Stomach (tissue), 19 donors: ENCODE results near the gene TTK. TPM values are rescaled to one million over a fixed set of nuclear protein-coding genes. Genes with fewer than 3 reads are reported as not detected.

ENCODE experiments used
- DNase-seq, 2 donors: peaks; one replicate each; pipeline versions ENCODE4 v3.0.0 to v3.0.0-alpha.2; 2013 to 2019
- H3K27ac ChIP-seq, 5 donors: fragments of 200-600 bp in 4 of 5; sonication (generic) in 4 of 5; one replicate each; pipeline ENCODE4 v1.5.1; 2013 to 2019; ENCODE audit warnings: mild to moderate bottlenecking in 1 of 5, moderate library complexity in 1 of 5
- H3K27me3 ChIP-seq, 3 donors: fragments of 200-600 bp; sonication (generic); one replicate each; pipeline ENCODE4 v1.5.1; 2017 to 2019; ENCODE audit warnings: mixed run types in 1 of 3
- H3K36me3 ChIP-seq, 4 donors: fragments of 200-600 bp; sonication (generic); 1 replicate in 3 of 4; 2 replicates in 1 of 4; pipeline ENCODE4 v1.5.1; 2016 to 2019
- H3K4me1 ChIP-seq, 4 donors: fragments of 200-600 bp; sonication (generic); one replicate each; pipeline ENCODE4 v1.5.1; 2016 to 2019
- H3K4me3 ChIP-seq, 4 donors: fragments of 200-600 bp; sonication (generic) in 3 of 4; one replicate each; pipeline ENCODE4 v1.5.1; 2016 to 2019; ENCODE audit warnings: mild to moderate bottlenecking in 1 of 4
- H3K9me3 ChIP-seq, 4 donors: fragments of 200-600 bp; sonication (generic); one replicate each; pipeline ENCODE4 v1.5.1; 2016 to 2019
- CTCF ChIP-seq, 7 experiments: fragments of 450-650 bp in 4 of 7; fragments of 200-600 bp in 3 of 7; sonication (generic) in 3 of 7; IDR thresholded peaks; one replicate each; pipeline ENCODE4 v1.5.1; 2016 to 2019; ENCODE audit warnings: antibody characterized with exemption in 7 of 7, control low read depth in 2 of 7, mild to moderate bottlenecking in 1 of 7
- EP300 ChIP-seq: sonication (generic); formaldehyde crosslinking; IDR thresholded peaks from one replicate; pipeline ENCODE4 v1.6.1; 2017; ENCODE audit warnings: antibody characterized with exemption
- POLR2A ChIP-seq, 4 donors: fragments of 450-650 bp; IDR thresholded peaks; one replicate each; pipeline ENCODE4 v1.6.1; 2016; ENCODE audit warnings: antibody characterized with exemption in 4 of 4, control low read depth in 2 of 4, mild to moderate bottlenecking in 1 of 4, moderate library complexity in 1 of 4
- POLR2AphosphoS5 ChIP-seq, 3 donors: sonication (generic); formaldehyde crosslinking; IDR thresholded peaks; one replicate each; pipeline ENCODE4 v1.6.1; 2016; ENCODE audit warnings: antibody characterized with exemption in 3 of 3
- WGBS, 5 donors: extraction: QIAGEN DNeasy Blood & Tissue Kit in 3 of 5; methylation state at CpG; one replicate each; pipeline versions ENCODE4 v1.1.5 to v1.1.7; 2013 to 2018; 5-methylcytosine and 5-hydroxymethylcytosine counted together
- intact Hi-C: fragments of 100-400 bp; cut with DNase I; formaldehyde crosslinking; loops from one replicate; pipeline ENCODE4 v1.15.1; 2023; ENCODE audit warnings: low total_unique reads
- long read RNA-seq, 10 donors: transcript quantifications; one replicate each; lab custom pipeline, GENCODE V29; 2026
- polyA plus RNA-seq, 3 donors: library from polyadenylated mRNA; stranded (reverse); fragments of 200-250 nt; gene quantifications; one replicate each; pipeline ENCODE4 v1.2.3, GENCODE V29; 2013
- total RNA-seq, 5 donors: library from RNA; depleted of rRNA; stranded (reverse); fragments of >200 nt; gene quantifications; one replicate each; pipeline versions ENCODE4 v1.1.0 to v1.2.3, GENCODE V29; 2014 to 2016
- donor health status: healthy with polysubstance abuse.
- donor health status: Bipolar disorder and iron deficiency.
- donor health status: healthy.

TTK gene
- total RNA-seq (10 to 100 TPM in 1 of 5 donors, 1 to 10 TPM in 2, not detected in 2; 7.7 to 22.8 (median 9.2) TPM), polyA plus RNA-seq (1 to 10 TPM; 1.5 to 3.5 (median 2.4) TPM)
- long read RNA-seq, donor 1, result 0 reads
- long read RNA-seq, donor 2, result 0 reads
- long read RNA-seq, donor 3, result 0 reads
- long read RNA-seq, donor 4, partial matches to known transcripts, result 0 of 1 reads
- long read RNA-seq, donor 4, other reads (novel, unspliced or antisense), result 0 of 1 reads
- long read RNA-seq, donor 5, partial matches to known transcripts, result 0 of 1 reads
- long read RNA-seq, donor 5, other reads (novel, unspliced or antisense), result 0 of 1 reads
- long read RNA-seq, donor 6, result 0 reads
- long read RNA-seq, donor 7, partial matches to known transcripts, result 0 of 1 reads
- long read RNA-seq, donor 7, other reads (novel, unspliced or antisense), result 0 of 1 reads
- long read RNA-seq, donor 8, result 0 reads
- long read RNA-seq, donor 9, result 0 reads
- long read RNA-seq, donor 10, partial matches to known transcripts, result 0 of 1 reads
- long read RNA-seq, donor 10, other reads (novel, unspliced or antisense), result 0 of 1 reads

GRCh38 chr6:80004173-80005072 is at the start of gene TTK:
Gene TTK (plus strand): TSS chr6:80004649. CDS start chr6:80005844, 1,195 bp downstream.
- Histone ChIP-seq H3K27me3 (no peaks in the 10 kb centered on the region), H3K4me1 (peaks cover 9 to 20% (median 12%) of the 10 kb centered on the region in 4 donors), H3K4me3 (peak within 1 kb of the TSS; percentile 61 to 90 (median 75)), H3K36me3 (no peaks in the 10 kb centered on the region), H3K9me3 (no peaks in the 10 kb centered on the region), H3K27ac (peak within 1 kb of the TSS; percentile 87 to 94 (median 91))
- TF ChIP-seq POLR2AphosphoS5 (IDR thresholded peaks at IDR 0.05), result peak; percentile 45 to 85 (median 69)
- no peak for TF ChIP-seq CTCF (IDR thresholded peaks at IDR 0.05)
- TF ChIP-seq EP300, result no peak
- TF ChIP-seq POLR2A (IDR thresholded peaks at IDR 0.05), result no peak
- 0 to 1% (median 0%) methylated on average over 52 to 56 of the region's 56 CpGs for WGBS, 5 donors
- peak; percentile 94 to 99 for DNase-seq
- intact Hi-C loops, result no loop called here

GRCh38 chr6:79954849-79955248 is 49.6 kb upstream of the TTK start:
- TF ChIP-seq POLR2A (IDR thresholded peaks at IDR 0.05) (no peak), CTCF (IDR thresholded peaks at IDR 0.05) (no peak), POLR2AphosphoS5 (IDR thresholded peaks at IDR 0.05) (no peak), EP300 (no peak)
- H3K4me1 ChIP-seq, result no peaks in the 10 kb centered on the region
- H3K36me3 ChIP-seq, result no peaks in the 10 kb centered on the region
- no peaks in the 10 kb centered on the region for H3K9me3 ChIP-seq
- no peaks in the 10 kb centered on the region for H3K27me3 ChIP-seq
- intact Hi-C loops, result no loop called here
- no peak for DNase-seq
- H3K27ac ChIP-seq, result no peak overlapping the region
- H3K4me3 ChIP-seq, result no peak overlapping the region

- no peaks in the 10 kb centered on the region for H3K4me1 ChIP-seq
- no peak overlapping the region for H3K4me3 ChIP-seq
- intact Hi-C loops, result no loop called here
- H3K27ac ChIP-seq, result no peak overlapping the region
- WGBS, 5 donors, result 78 to 93% (median 84%) methylated on average over 3 of the region's 3 CpGs
- H3K9me3 ChIP-seq, result peaks cover 0 to 13% (median 5%) of the 10 kb centered on the region in 4 donors
- DNase-seq, result no peak
- TF ChIP-seq POLR2AphosphoS5 (IDR thresholded peaks at IDR 0.05) (no peak), CTCF (IDR thresholded peaks at IDR 0.05) (no peak), EP300 (no peak), POLR2A (IDR thresholded peaks at IDR 0.05) (no peak)
- no peaks in the 10 kb centered on the region for H3K36me3 ChIP-seq
- H3K27me3 ChIP-seq, result no peaks in the 10 kb centered on the region
These were observed 39.8 kb upstream of the TTK start for GRCh38 chr6:79964607-79965081.

- no peak for TF ChIP-seq CTCF (IDR thresholded peaks at IDR 0.05)
- TF ChIP-seq POLR2A (IDR thresholded peaks at IDR 0.05), result no peak
- no peak for TF ChIP-seq EP300
- no peak for TF ChIP-seq POLR2AphosphoS5 (IDR thresholded peaks at IDR 0.05)
- Histone ChIP-seq H3K27ac (no peak overlapping the region), H3K4me1 (no peaks in the 10 kb centered on the region), H3K27me3 (no peaks in the 10 kb centered on the region), H3K36me3 (no peaks in the 10 kb centered on the region), H3K9me3 (peaks cover 0 to 27% (median 16%) of the 10 kb centered on the region in 4 donors), H3K4me3 (no peak overlapping the region)
- intact Hi-C loops, result no loop called here
- no peak for DNase-seq
These were observed 37.3 kb upstream of the TTK start for GRCh38 chr6:79967178-79967577.
